Upper lobe of left lung (tissue), 6 donors: ENCODE data around the gene TOGARAM1. TPM values are rescaled to one million over a fixed set of nuclear protein-coding genes. Genes with fewer than 3 reads are reported as not detected.

Source experiments
- ATAC-seq, 2 donors: fragments of 200-7000 bp; cut with Tn5 transposase; one replicate each; pipeline ENCODE4 v1.9.1; 2022; ENCODE audit warnings: mild to moderate bottlenecking in 2 of 2, moderate library complexity in 2 of 2; ENCODE audit not compliant: low FRiP score in 2 of 2
- DNase-seq, 2 donors: peaks; one replicate each; pipeline ENCODE4 v3.0.0-alpha.2; 2019 to 2020
- H3K27ac ChIP-seq, 4 donors: fragments of 200-600 bp; sonication (generic); one replicate each; pipeline ENCODE4 v1.5.1; 2016 to 2019
- H3K27me3 ChIP-seq, 4 donors: fragments of 200-600 bp; sonication (generic); one replicate each; pipeline ENCODE4 v1.5.1; 2017 to 2019
- H3K36me3 ChIP-seq, 4 donors: fragments of 200-600 bp; sonication (generic); one replicate each; pipeline ENCODE4 v1.5.1; 2016 to 2019
- H3K4me1 ChIP-seq, 4 donors: fragments of 200-600 bp; sonication (generic); one replicate each; pipeline ENCODE4 v1.5.1; 2018 to 2019
- H3K4me3 ChIP-seq, 4 donors: fragments of 200-600 bp; sonication (generic); one replicate each; pipeline ENCODE4 v1.5.1; 2017 to 2019; ENCODE audit warnings: mild to moderate bottlenecking in 2 of 4, moderate library complexity in 1 of 4
- H3K9me3 ChIP-seq, 4 donors: fragments of 200-600 bp; sonication (generic); one replicate each; pipeline ENCODE4 v1.5.1; 2018 to 2019
- EP300 ChIP-seq, 4 donors: sonication (generic); formaldehyde crosslinking; IDR thresholded peaks; one replicate each; pipeline ENCODE4 v1.5.1; 2017; ENCODE audit warnings: antibody characterized with exemption in 4 of 4, control low read depth in 2 of 4
- POLR2A ChIP-seq, 4 donors: fragments of 450-650 bp; IDR thresholded peaks; one replicate each; pipeline ENCODE4 v1.5.1; 2016 to 2017; ENCODE audit warnings: antibody characterized with exemption in 4 of 4, mild to moderate bottlenecking in 2 of 4
- POLR2AphosphoS5 ChIP-seq, 2 donors: sonication (generic); formaldehyde crosslinking; IDR thresholded peaks; one replicate each; pipeline ENCODE4 v1.5.1; 2017; ENCODE audit warnings: antibody characterized with exemption in 2 of 2
- WGBS, 2 donors: methylation state at CpG; one replicate each; pipeline ENCODE4 v1.1.5; 2017 to 2018; 5-methylcytosine and 5-hydroxymethylcytosine counted together
- total RNA-seq, 6 donors: library from RNA; depleted of rRNA in 4 of 6; stranded (reverse); fragments of >200 nt in 4 of 6; gene quantifications; one replicate each; pipeline versions ENCODE4 v1.1.0 to v1.2.1, GENCODE V29; 2016 to 2021
- TF ChIP-seq, protein P1 (sequence below), 6 experiments: fragments of 450-650 bp in 4 of 6; fragments of 200-600 bp in 2 of 6; sonication (generic) in 2 of 6; IDR thresholded peaks; one replicate each; pipeline ENCODE4 v1.5.1; 2016 to 2019; ENCODE audit warnings: antibody characterized with exemption in 6 of 6
- donor health status: DM: no; HTN: no; CAD: no; lungs with moderate emphysema.
- donor health status: DM: no; HTN: yes; CAD: no; lungs with severe emphysema.

The TOGARAM1 gene
- total RNA-seq, 6 donors from 2014 or later = 11.3 to 42.3 (median 16.2) TPM

DNA sequence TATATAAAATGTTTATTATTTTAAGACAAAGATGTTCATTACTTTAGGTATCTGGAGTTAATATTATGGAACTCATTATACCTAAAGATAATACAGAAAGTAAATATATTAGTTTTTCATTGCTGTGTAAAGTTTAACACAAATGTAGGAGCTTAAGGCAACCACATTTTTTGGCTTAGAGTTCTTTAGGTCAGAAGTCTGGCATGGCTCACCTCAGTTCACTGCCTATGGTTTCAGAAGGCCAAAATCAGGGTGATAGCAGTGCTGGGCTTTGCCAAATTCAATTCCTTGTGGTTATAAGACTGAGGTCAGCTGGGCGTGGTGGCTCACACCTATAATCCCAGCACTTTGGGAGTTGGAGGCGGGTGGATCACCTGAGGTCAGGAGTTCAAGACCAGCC is 86.4 kb downstream of the TOGARAM1 start:
- Histone ChIP-seq H3K9me3 (no peaks in the 10 kb centered on the region), H3K27me3 (no peaks in the 10 kb centered on the region), H3K27ac (no peak overlapping the region), H3K4me3 (no peak overlapping the region), H3K4me1 (no peaks in the 10 kb centered on the region), H3K36me3 (peaks cover 0 to 72% (median 14%) of the 10 kb centered on the region in 4 donors)
- TF ChIP-seq POLR2A (IDR thresholded peaks at IDR 0.05) (no peak), POLR2AphosphoS5 (IDR thresholded peaks at IDR 0.05) (no peak), EP300 (IDR thresholded peaks at IDR 0.05) (no peak)
- TF ChIP-seq, protein P1, sequence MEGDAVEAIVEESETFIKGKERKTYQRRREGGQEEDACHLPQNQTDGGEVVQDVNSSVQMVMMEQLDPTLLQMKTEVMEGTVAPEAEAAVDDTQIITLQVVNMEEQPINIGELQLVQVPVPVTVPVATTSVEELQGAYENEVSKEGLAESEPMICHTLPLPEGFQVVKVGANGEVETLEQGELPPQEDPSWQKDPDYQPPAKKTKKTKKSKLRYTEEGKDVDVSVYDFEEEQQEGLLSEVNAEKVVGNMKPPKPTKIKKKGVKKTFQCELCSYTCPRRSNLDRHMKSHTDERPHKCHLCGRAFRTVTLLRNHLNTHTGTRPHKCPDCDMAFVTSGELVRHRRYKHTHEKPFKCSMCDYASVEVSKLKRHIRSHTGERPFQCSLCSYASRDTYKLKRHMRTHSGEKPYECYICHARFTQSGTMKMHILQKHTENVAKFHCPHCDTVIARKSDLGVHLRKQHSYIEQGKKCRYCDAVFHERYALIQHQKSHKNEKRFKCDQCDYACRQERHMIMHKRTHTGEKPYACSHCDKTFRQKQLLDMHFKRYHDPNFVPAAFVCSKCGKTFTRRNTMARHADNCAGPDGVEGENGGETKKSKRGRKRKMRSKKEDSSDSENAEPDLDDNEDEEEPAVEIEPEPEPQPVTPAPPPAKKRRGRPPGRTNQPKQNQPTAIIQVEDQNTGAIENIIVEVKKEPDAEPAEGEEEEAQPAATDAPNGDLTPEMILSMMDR (IDR thresholded peaks at IDR 0.05) = no peak
- ATAC-seq (no peak), DNase-seq (no peak)
- WGBS, 2 donors = 94 to 95% methylated on average over 2 of the region's 2 CpGs

DNA sequence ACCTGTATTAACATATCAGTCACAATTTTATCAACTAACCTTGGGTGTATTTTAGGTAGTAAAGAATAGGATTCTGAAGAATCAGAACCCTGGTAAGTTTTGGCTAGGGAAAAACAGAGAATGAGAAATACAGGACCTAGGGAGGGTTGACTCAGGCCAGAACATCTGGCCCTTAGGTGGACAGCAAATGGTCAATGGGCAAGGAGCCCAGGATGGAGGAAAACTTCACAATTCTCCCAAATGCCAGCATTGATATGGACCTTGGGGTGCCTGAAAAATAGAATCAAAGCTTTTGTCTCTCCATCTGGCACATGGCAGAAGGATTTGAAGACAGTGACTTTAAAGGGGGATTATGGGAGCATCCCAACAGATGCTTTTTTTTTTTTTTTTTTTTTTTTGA is 89.2 kb downstream of the TOGARAM1 start:
- ATAC-seq (no peak), DNase-seq (no peak)
- no peaks in the 10 kb centered on the region for H3K9me3 ChIP-seq
- H3K27me3 ChIP-seq = no peaks in the 10 kb centered on the region
- no peak for TF ChIP-seq POLR2A (IDR thresholded peaks at IDR 0.05)
- TF ChIP-seq EP300 (IDR thresholded peaks at IDR 0.05) = no peak
- no peak for TF ChIP-seq POLR2AphosphoS5 (IDR thresholded peaks at IDR 0.05)
- TF ChIP-seq, protein P1 (IDR thresholded peaks at IDR 0.05) = no peak
- peaks cover 4 to 67% (median 13%) of the 10 kb centered on the region in 4 donors for H3K36me3 ChIP-seq
- H3K4me1 ChIP-seq = no peaks in the 10 kb centered on the region
- H3K4me3 ChIP-seq = no peak overlapping the region
- no peak overlapping the region for H3K27ac ChIP-seq

- no peak overlapping the region for H3K4me3 ChIP-seq
- TF ChIP-seq, protein P1 (IDR thresholded peaks at IDR 0.05) = no peak
- no peak for TF ChIP-seq POLR2A (IDR thresholded peaks at IDR 0.05)
- TF ChIP-seq EP300 (IDR thresholded peaks at IDR 0.05) = no peak
- TF ChIP-seq POLR2AphosphoS5 (IDR thresholded peaks at IDR 0.05) = no peak
- H3K27ac ChIP-seq = no peak overlapping the region
- H3K9me3 ChIP-seq = no peaks in the 10 kb centered on the region
- WGBS, 2 donors = 95 to 98% methylated on average over 4 of the region's 4 CpGs
- DNase-seq (no peak), ATAC-seq (no peak)
- H3K36me3 ChIP-seq = peaks cover 4 to 60% (median 9%) of the 10 kb centered on the region in 4 donors
- H3K27me3 ChIP-seq = no peaks in the 10 kb centered on the region
- no peaks in the 10 kb centered on the region for H3K4me1 ChIP-seq
These were observed 89.9 kb downstream of the TOGARAM1 start for GRCh38 chr14:45051896-45052295.

- TF ChIP-seq, protein P1 (IDR thresholded peaks at IDR 0.05) = no peak
- TF ChIP-seq EP300 (IDR thresholded peaks at IDR 0.05) (no peak), POLR2AphosphoS5 (IDR thresholded peaks at IDR 0.05) (no peak), POLR2A (IDR thresholded peaks at IDR 0.05) (no peak)
- DNase-seq (no peak), ATAC-seq (no peak)
- H3K36me3 ChIP-seq = peaks cover 4 to 29% (median 6%) of the 10 kb centered on the region in 4 donors
- H3K4me1 ChIP-seq = no peaks in the 10 kb centered on the region
- WGBS, 2 donors = 95 to 96% methylated on average over 2 of the region's 2 CpGs
- H3K27ac ChIP-seq = no peak overlapping the region
- no peaks in the 10 kb centered on the region for H3K9me3 ChIP-seq
- no peaks in the 10 kb centered on the region for H3K27me3 ChIP-seq
- no peak overlapping the region for H3K4me3 ChIP-seq
These were observed 95.4 kb downstream of the TOGARAM1 start for GRCh38 chr14:45057349-45057748.

DNA sequence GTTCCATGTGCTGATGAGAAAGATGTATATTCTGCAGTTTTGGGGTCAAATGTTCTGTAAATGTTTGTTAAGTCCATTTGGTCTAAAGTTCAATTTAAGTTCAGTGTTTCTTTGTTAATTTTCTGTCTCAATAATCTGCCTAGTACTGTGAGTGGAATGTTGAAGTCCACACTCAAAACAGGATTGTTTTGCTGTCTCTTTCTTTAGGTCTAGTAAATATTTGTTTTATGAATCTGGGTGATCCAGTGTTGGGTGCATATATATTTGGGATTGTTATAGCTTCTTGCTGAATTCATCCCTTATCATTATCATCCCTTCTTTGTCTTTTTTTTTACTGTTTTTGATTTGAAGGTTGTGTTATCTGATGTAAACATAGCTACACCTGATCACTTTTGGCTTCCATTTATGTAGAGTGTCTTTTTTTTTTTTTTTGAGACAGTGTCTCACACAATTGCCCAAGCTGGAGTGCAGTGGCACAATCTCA is 95.9 kb downstream of the TOGARAM1 start:
- H3K4me1 ChIP-seq = no peaks in the 10 kb centered on the region
- H3K4me3 ChIP-seq = no peak overlapping the region
- DNase-seq (no peak), ATAC-seq (no peak)
- no peak overlapping the region for H3K27ac ChIP-seq
- H3K36me3 ChIP-seq = peaks cover 3 to 24% (median 4%) of the 10 kb centered on the region in 4 donors
- H3K27me3 ChIP-seq = no peaks in the 10 kb centered on the region
- no peaks in the 10 kb centered on the region for H3K9me3 ChIP-seq
- TF ChIP-seq POLR2AphosphoS5 (IDR thresholded peaks at IDR 0.05) (no peak), EP300 (IDR thresholded peaks at IDR 0.05) (no peak), POLR2A (IDR thresholded peaks at IDR 0.05) (no peak)
- TF ChIP-seq, protein P1 (IDR thresholded peaks at IDR 0.05) = no peak
